Stimulated activated CD4-positive, alpha-beta T cell treated with anti-CD3 and anti-CD28 coated beads, Interleukin-15, amount 100 ng/mL, for 24 hours (primary cell): ENCODE measurements around the gene MYO19.

ENCODE experiments used
- DNase-seq: peaks from one replicate; pipeline ENCODE4 v3.0.0-alpha.2; 2020

MYO19 gene, protein sequence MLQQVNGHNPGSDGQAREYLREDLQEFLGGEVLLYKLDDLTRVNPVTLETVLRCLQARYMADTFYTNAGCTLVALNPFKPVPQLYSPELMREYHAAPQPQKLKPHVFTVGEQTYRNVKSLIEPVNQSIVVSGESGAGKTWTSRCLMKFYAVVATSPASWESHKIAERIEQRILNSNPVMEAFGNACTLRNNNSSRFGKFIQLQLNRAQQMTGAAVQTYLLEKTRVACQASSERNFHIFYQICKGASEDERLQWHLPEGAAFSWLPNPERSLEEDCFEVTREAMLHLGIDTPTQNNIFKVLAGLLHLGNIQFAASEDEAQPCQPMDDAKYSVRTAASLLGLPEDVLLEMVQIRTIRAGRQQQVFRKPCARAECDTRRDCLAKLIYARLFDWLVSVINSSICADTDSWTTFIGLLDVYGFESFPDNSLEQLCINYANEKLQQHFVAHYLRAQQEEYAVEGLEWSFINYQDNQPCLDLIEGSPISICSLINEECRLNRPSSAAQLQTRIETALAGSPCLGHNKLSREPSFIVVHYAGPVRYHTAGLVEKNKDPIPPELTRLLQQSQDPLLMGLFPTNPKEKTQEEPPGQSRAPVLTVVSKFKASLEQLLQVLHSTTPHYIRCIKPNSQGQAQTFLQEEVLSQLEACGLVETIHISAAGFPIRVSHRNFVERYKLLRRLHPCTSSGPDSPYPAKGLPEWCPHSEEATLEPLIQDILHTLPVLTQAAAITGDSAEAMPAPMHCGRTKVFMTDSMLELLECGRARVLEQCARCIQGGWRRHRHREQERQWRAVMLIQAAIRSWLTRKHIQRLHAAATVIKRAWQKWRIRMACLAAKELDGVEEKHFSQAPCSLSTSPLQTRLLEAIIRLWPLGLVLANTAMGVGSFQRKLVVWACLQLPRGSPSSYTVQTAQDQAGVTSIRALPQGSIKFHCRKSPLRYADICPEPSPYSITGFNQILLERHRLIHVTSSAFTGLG

GRCh38 chr17:36534840-36535668 is at the start of gene MYO19, which contains the start of gene PIGW:
TSS of gene MYO19 (minus strand) at chr17:36534868. CDS start at chr17:36532538, 2,330 bp downstream.
TSS of gene PIGW (plus strand) at chr17:36534987. CDS start at chr17:36537102, 2,115 bp downstream.
- peak; percentile 93 for DNase-seq

DNA sequence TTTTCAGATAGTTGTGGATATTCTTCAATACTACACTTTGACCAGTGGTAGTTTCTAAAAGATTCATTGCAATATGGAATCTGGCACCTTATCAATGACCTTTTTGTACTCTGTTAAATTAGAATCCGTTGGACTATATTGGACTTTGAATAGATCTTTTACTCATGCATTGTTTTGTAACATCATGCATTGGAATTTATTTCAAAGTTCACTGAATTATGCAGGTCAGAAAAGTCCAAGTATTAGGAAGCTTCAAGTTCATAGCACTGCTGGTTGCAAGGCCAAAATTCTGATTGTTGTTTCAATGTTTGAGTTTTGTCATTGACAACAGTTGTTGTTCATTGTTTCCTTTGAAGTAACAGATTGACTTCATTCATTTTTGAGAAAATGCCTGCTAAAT is 49.1 kb upstream of the MYO19 start:
- no peak for DNase-seq

GRCh38 chr17:36578671-36579070 is 44.0 kb upstream of the MYO19 start:
- no peak for DNase-seq

- no peak for DNase-seq
These were observed 42.1 kb upstream of the MYO19 start for GRCh38 chr17:36576793-36577192.

DNA sequence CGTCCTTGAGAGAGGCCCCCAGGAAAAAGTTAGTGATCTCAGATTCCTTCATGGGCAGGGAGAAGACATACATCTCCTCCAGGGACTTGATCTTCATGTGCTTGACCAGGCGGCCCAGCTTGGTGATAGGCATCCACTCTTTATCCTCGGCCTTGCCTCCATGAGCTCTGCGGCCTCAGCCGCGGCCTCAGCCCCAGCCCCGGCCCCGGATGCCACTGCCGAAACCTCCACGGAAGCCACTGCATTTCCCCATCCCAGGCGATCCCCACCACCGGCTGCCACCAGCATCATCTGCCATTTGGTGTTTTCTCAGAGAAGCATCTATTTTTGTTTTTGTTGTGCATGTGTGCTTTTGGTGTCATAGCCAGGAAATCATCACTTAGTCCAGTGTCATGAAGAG is 40.4 kb upstream of the MYO19 start:
- DNase-seq = no peak

DNA sequence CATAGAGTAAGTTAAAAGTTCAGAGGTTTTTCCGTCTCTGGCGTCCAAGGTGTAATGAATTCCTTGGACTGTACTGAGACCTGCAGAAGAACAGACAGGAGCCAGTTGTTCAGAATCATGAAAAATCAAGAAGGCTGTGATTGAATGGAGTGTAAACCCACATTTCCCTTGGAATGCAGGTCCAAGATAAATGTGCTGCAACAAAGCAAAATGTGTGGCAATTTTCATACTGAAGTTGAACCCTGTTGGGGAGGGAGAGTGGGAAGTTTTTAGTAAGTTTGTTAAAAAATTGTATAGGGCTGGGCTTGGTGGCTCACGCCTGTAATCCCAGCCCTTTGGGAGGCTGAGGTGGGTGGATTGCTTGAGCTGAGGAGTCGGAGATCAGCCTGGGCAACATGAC is 31.4 kb upstream of the MYO19 start:
- DNase-seq = no peak

DNA sequence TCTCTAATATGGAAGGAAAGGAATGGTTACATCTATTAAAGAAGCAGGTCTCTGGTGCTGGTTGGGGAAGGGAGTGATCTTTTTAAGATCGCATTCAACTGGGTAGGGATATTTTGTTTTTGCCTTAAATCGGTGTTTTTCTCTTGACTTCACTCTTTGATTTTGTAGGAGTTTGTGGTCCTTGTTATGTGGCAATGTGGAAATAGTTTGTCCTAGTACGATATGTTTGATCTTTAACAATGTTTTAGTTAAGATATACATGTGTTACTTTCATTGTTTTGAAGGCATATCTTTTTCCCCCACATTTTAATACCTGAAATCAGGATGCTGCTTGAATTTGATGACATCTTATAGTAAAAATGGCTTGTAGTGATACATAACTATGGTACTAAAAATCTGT is 18.8 kb upstream of the MYO19 start:
- DNase-seq = no peak

DNA sequence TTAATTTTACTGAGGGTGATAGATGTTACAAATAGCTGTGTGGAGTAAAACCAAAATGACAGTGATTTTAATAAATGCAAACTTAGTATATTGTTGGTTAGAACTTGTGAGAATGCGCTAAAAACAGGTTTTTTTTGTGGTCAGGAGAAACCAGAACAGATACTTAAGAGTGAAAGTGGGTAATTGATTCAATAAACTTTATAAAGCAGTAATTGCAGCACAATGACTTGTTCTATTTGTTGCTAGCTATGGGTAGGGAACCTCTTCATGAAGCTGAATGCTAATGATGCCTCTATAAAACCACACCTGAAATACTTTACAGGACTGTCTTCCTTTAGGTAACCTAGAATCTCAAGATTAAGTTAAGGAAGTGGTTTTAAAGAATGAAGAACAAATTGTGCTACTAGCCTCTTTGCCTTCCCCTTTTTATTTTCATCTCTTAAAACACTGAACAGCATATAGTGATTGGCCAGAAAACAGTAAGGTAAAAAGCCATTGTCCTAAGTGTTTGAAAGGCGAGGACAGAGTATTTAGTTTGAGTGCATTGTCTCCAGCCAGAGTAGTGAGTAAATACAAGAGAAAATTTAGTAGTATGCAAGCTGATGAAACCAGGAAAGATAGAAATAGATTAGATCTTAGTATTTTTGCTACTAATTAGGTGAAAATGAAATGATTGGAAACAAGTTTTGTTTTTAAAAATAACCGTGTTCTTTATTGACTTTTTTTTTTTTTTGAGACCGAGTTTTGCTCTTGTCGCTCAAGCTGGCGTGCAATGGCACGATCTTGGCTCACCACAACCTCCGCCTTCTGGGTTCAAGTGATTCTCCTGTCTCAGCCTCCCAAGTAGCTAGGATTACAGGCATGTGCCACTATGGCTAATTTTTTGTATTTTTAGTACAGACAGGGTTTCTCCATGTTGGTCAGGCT is 16.1 kb upstream of the MYO19 start:
- DNase-seq = no peak

DNA sequence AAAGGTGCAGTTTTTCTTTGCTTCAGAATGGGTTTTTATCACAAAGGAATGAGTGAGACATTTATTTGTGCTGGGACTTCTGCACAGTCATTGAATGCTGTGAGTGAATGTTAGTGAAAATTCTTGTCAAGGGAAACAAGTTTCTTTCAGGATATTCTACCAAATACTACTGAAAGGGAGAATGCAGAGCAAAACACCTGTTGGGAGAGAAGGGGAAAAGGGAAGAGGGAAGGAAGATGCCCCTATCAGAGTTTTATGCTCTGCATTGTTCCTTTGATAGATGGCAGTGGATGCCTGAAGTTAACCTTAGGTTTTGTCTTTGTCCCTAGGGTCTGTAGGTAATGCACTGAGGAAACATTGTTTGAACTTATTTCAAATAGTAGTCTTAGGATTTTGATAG is 13.1 kb upstream of the MYO19 start:
- DNase-seq = no peak

- DNase-seq = no peak
These were observed 11.9 kb upstream of the MYO19 start for GRCh38 chr17:36546418-36547093.

DNA sequence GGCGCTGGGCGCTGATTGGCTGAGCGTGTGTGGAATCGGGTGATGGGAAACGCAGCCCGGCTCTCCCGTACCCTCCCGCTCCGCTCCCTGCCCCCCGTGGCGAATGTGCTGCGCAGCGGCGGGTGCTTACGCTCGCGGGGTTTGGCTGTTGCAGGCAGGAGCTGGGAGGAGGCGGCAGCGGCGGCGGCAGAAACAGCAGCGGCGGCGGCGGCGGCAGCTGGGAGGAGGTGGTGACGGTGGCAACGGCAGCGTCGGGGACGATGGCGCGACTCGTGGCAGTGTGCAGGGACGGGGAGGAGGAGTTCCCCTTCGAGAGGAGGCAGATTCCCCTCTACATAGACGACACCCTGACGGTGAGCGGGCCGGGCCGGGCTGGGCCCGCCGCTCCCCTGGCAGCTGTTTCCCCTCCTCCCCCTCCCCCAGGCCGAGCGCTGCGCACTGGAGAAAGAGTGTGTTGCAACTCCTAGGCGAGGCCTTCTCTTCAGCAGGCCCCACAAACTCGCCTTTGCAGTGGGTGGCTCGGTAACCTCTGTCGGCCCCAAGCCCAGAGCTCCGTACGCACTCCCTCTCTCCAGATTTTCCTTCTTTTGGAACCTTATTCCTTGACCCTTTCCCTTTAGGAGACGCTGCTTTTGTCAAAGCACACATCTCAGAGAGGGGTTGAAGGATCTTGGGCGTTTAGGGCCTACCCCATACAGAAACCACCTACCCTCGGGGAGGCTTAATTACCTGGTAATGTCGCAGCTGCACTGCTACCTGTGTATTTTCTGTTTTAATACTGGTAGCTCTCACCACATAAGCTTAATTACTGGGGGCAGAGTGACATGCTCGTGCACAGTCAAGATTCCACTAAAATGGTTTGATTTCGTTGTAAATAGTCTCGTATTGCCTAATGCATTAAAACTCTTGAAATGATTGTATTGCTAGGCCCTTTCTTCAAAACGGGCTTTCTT is 11.1 kb upstream of the MYO19 start:
- DNase-seq = peak; percentile 97

DNA sequence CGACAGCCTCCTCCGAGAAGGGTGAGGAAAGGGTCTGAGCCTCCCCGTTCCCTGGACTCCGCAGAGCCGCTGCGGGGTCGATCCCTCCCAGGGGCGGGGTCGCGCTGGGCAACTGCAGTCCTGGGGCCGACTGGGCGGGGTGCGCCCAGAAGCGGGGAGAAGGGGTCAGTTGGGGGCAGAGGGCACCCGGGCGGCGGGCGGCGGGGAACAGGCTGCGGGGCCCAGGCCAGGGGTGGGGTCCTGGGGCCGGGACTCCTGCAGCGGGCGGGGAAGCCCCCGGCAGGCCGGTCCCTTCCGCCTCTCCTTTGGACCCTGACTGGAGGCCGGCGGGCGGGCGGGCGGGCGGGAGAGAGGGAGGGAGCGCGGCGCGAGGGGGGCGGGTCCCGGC is 10.4 kb upstream of the MYO19 start:
- no peak for DNase-seq

- peak; percentile 94 for DNase-seq
These were observed 9.8 kb upstream of the MYO19 start, which contains the start of gene GGNBP2 for GRCh38 chr17:36544307-36545076. TSS of gene GGNBP2 (plus strand) at chr17:36544919. CDS start at chr17:36545725, 806 bp downstream.

GRCh38 chr17:36544044-36544306 is 9.3 kb upstream of the MYO19 start:
- DNase-seq = no peak

GRCh38 chr17:36542755-36543154 is 8.1 kb upstream of the MYO19 start:
- no peak for DNase-seq

GRCh38 chr17:36540696-36541095 is 6.0 kb upstream of the MYO19 start:
- DNase-seq = no peak

GRCh38 chr17:36535669-36536081 is 1.0 kb upstream of the MYO19 start:
- no peak for DNase-seq

DNA sequence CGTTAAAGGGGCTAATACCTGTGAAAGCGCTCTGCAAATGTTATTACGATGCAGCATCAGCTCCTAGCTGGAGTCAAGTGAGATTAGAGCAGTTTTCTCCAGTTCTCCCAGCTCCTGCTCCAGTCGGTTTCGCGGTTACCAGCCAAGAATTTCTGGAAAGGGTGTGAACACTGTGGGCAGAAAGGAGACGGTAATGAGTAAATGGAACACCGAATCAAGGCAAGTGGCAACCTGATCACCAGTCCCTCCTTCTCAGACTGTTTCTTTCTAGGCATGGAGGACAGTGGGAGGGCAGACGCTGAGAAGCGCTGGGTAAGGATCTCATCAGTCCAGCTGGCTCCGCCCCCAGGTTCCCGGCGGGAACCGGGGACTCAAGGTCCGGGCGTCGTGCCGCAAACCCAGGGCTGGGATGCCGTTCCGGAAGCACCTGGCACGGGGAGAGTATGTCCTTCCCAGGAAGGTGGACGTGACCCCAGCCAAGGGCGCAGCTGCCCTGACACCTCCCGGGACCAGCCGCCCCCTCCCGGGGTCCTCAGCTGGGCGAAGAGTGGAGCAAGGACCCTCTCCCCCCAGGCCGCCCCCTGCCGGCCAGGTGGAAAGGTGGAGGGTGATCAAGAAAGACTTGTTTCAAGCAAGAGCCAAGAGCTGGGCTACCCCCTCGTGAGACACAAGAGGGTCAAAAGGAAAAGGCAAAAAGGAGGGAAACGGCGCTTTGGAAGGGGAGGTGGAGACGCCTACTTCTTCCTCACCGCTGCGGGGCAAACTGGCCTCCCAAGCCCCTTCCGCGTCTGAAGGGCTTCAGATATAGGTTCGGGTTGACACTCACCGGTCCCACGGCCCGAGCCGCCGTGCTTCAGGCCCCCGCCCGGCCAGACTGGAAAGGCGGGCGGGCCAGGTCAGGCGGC is 481 bp downstream of the MYO19 start:
- DNase-seq = peak; percentile 77
